ENCODE data around the gene EDIL3.

EDIL3 gene

DNA sequence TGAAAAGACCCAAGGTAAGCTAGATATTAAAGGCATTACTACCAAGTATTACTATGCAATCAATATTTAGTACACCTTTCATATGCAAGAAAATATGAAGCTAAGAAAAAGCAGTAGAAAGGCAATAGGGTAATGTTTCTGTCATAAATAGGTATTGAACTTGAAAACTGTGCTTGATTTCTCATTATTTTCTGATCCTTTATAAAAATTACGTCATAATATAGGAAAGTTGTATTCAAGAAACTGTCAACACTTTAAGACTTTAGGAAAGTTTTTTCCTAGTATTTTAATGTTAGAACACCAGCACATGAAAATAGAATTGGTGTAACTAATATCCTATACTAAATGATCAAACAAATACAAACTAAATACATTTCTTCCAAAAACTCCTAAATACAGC lies 133.2 kb downstream of the EDIL3 start:
- Histone ChIP-seq H3K9ac (ENCODE audit: low read length) (no peak overlapping the region), H3K4me1 (ENCODE audit: control insufficient read depth, low read depth, low read length) (no peaks in the 10 kb centered on the region), H3K27me3 (ENCODE audit: control insufficient read depth, insufficient read depth, low read length) (no peaks in the 10 kb centered on the region), H3K27ac (ENCODE audit: low read length) (no peak overlapping the region), H3K36me3 (ENCODE audit: control insufficient read depth, low read depth, low read length) (no peaks in the 10 kb centered on the region), H3K4me3 (ENCODE audit: low read length) (no peak overlapping the region), H3K9me3 (ENCODE audit: control insufficient read depth, low read depth, low read length) (no peaks in the 10 kb centered on the region)

DNA sequence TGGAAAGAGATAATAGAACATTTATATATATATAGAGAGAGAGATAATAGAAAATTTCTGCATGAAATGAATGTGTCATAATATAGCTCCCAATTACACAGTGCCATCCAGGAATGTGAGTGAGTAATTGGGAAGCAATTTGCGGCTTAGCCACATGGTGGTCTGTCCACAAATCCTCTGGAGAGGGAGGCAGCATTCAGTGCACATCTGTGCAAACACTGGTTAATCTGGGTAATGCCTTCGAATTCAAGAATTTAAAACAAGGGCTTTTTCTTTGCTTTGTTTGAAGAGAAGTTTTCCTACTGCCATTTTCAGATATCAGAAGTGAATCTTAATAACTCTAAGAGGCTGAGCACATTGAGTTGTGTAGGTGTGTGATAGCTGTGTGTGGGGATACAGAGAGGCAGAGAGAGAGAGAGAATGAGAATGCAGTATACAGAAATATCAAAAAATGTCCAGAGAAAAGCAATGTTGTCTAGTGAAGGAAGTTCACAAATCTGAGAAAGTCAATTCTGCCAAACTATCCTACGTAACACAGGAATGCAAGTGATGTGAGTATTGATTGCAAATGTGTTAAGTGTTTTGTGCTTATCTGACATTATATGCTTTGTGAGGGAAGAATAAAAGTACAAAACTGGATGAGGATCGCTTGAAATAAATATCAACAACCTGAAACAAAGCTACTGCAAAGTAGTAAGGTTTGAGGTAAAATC lies 134.6 kb downstream of the EDIL3 start:
- no peaks in the 10 kb centered on the region for H3K36me3 ChIP-seq (ENCODE audit: control insufficient read depth, low read depth, low read length)
- H3K27ac ChIP-seq (ENCODE audit: low read length) = no peak overlapping the region
- no peak overlapping the region for H3K9ac ChIP-seq (ENCODE audit: low read length)
- H3K27me3 ChIP-seq (ENCODE audit: control insufficient read depth, insufficient read depth, low read length) = no peaks in the 10 kb centered on the region
- no peak overlapping the region for H3K4me3 ChIP-seq (ENCODE audit: low read length)
- no peaks in the 10 kb centered on the region for H3K9me3 ChIP-seq (ENCODE audit: control insufficient read depth, low read depth, low read length)
- H3K4me1 ChIP-seq (ENCODE audit: control insufficient read depth, low read depth, low read length) = no peaks in the 10 kb centered on the region

DNA sequence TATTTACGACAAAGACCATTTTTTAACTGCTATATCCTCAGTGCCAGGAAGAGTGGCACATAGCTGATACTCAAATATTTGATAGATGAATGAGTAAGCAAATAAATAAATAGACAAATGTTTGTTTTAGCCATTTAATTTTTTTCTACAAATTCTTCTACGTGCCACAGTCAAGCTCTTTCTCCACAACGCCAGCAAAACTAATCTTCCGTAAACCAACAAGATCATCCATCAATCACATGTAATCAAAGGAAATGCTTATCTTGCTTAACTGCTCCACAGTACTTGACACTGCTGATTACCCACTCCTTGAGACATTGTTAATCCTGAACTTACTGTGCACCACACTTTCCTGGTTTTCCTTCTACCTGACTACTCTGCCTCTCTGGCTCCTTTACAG lies 136.7 kb downstream of the EDIL3 start:
- Histone ChIP-seq H3K27ac (ENCODE audit: low read length) (no peak overlapping the region), H3K4me3 (ENCODE audit: low read length) (no peak overlapping the region), H3K9ac (ENCODE audit: low read length) (no peak overlapping the region), H3K27me3 (ENCODE audit: control insufficient read depth, insufficient read depth, low read length) (no peaks in the 10 kb centered on the region), H3K36me3 (ENCODE audit: control insufficient read depth, low read depth, low read length) (no peaks in the 10 kb centered on the region), H3K9me3 (ENCODE audit: control insufficient read depth, low read depth, low read length) (no peaks in the 10 kb centered on the region), H3K4me1 (ENCODE audit: control insufficient read depth, low read depth, low read length) (no peaks in the 10 kb centered on the region)

DNA sequence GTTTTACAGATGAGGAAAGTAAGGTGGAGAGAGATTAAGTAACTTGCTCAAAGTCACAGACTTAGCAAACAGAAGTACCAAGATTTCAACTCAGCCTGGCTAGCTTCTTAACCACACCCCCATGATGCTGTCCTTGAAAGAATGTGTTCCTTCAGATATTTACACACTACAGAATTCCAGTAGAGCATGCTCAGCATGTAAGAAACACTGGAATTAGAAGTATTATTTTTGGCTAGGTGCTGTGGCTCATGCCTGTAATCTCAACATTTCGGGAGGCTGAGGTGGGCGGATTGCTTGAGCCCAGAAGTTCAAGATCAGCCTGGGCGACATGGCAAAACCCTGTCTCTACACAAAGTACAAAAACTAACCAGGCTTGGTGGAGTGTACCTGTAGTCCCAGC lies 142.4 kb downstream of the EDIL3 start:
- H3K9me3 ChIP-seq (ENCODE audit: control insufficient read depth, low read depth, low read length) = no peaks in the 10 kb centered on the region
- no peak overlapping the region for H3K27ac ChIP-seq (ENCODE audit: low read length)
- H3K9ac ChIP-seq (ENCODE audit: low read length) = no peak overlapping the region
- no peak overlapping the region for H3K4me3 ChIP-seq (ENCODE audit: low read length)
- H3K27me3 ChIP-seq (ENCODE audit: control insufficient read depth, insufficient read depth, low read length) = no peaks in the 10 kb centered on the region
- H3K4me1 ChIP-seq (ENCODE audit: control insufficient read depth, low read depth, low read length) = no peaks in the 10 kb centered on the region
- H3K36me3 ChIP-seq (ENCODE audit: control insufficient read depth, low read depth, low read length) = no peaks in the 10 kb centered on the region

DNA sequence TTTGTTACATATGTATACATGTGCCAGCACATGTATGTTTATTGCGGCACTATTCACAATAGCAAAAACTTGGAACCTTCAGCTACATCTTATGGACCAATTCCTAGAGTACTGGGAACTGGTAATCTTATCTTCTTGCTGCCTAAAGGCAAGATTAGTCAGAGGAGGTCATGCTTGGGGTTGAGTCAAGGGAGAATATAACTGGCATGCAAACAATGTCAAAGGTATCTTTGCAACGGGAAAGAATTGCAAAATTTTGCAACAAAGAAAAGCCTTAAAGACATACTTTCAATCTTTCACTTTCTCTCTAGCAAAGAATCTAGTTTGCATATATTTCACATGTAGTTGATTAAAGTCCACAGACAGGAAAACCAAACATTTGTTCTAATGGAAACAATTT lies 145.2 kb downstream of the EDIL3 start:
- Histone ChIP-seq H3K36me3 (ENCODE audit: control insufficient read depth, low read depth, low read length) (no peaks in the 10 kb centered on the region), H3K4me1 (ENCODE audit: control insufficient read depth, low read depth, low read length) (no peaks in the 10 kb centered on the region), H3K27ac (ENCODE audit: low read length) (no peak overlapping the region), H3K9ac (ENCODE audit: low read length) (no peak overlapping the region), H3K27me3 (ENCODE audit: control insufficient read depth, insufficient read depth, low read length) (no peaks in the 10 kb centered on the region), H3K9me3 (ENCODE audit: control insufficient read depth, low read depth, low read length) (no peaks in the 10 kb centered on the region), H3K4me3 (ENCODE audit: low read length) (no peak overlapping the region)

DNA sequence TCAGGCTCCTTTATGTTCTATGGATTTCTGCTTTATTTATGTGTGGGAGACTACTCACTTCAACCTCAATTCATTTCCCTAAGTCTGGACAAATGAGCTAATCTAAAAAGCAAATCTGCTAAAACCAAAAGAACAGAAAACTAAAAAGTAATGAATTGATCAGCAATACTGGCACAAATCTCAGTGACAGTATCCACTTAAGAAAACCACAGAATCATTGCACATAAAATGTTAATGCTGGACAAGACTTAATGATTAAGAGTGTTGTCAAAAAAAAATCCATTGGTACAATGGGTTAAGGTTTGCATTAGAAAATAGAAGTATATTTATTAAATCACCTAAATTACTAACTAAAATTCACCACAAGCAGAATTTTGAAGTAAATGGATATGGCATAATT lies 147.6 kb downstream of the EDIL3 start:
- no peak overlapping the region for H3K4me3 ChIP-seq (ENCODE audit: low read length)
- H3K4me1 ChIP-seq (ENCODE audit: control insufficient read depth, low read depth, low read length) = no peaks in the 10 kb centered on the region
- no peak overlapping the region for H3K27ac ChIP-seq (ENCODE audit: low read length)
- H3K27me3 ChIP-seq (ENCODE audit: control insufficient read depth, insufficient read depth, low read length) = no peaks in the 10 kb centered on the region
- H3K36me3 ChIP-seq (ENCODE audit: control insufficient read depth, low read depth, low read length) = no peaks in the 10 kb centered on the region
- no peaks in the 10 kb centered on the region for H3K9me3 ChIP-seq (ENCODE audit: control insufficient read depth, low read depth, low read length)
- H3K9ac ChIP-seq (ENCODE audit: low read length) = no peak overlapping the region

DNA sequence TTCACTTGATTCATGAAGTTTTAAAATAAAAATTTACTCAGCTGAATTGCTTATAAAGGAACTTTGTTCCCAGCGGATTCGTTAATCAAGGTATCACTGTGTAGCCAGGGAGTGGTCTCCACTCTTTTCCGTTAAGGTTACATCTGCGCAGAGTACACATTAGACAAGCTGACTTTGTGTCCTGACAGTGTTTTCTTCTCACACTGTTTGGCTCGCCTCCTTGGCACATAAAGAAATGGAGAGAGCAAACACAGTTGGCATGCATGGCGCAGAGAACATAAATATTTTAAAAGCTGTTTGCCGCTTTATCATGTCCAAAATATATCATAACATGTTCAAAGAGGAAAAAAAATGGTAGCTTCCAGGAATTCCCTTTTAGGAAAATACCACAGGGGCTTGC lies 153.2 kb downstream of the EDIL3 start:
- H3K36me3 ChIP-seq (ENCODE audit: control insufficient read depth, low read depth, low read length) = no peaks in the 10 kb centered on the region
- H3K9ac ChIP-seq (ENCODE audit: low read length) = no peak overlapping the region
- no peak overlapping the region for H3K4me3 ChIP-seq (ENCODE audit: low read length)
- H3K27ac ChIP-seq (ENCODE audit: low read length) = no peak overlapping the region
- H3K4me1 ChIP-seq (ENCODE audit: control insufficient read depth, low read depth, low read length) = no peaks in the 10 kb centered on the region
- H3K9me3 ChIP-seq (ENCODE audit: control insufficient read depth, low read depth, low read length) = no peaks in the 10 kb centered on the region
- H3K27me3 ChIP-seq (ENCODE audit: control insufficient read depth, insufficient read depth, low read length) = no peaks in the 10 kb centered on the region

DNA sequence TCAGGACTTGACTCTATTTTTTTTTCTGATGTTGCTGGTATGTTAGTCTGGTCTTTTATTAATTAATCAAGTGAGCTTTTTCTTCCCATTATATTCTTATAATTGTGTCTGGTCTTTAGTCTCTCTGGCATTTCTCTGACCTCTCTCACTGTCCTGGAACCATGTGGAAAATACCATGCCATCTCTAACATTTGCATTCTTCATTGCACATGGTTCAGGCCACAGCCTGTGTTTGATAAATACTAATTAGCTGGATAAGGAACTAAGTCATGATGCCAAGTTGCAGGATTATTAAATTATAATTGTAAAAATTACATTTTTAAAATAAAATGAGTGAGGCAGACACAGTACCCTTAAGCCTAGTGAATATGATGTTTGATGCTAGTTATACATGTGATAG lies 155.6 kb downstream of the EDIL3 start:
- Histone ChIP-seq H3K36me3 (ENCODE audit: control insufficient read depth, low read depth, low read length) (no peaks in the 10 kb centered on the region), H3K9me3 (ENCODE audit: control insufficient read depth, low read depth, low read length) (no peaks in the 10 kb centered on the region), H3K27ac (ENCODE audit: low read length) (no peak overlapping the region), H3K9ac (ENCODE audit: low read length) (no peak overlapping the region), H3K4me3 (ENCODE audit: low read length) (no peak overlapping the region), H3K27me3 (ENCODE audit: control insufficient read depth, insufficient read depth, low read length) (no peaks in the 10 kb centered on the region), H3K4me1 (ENCODE audit: control insufficient read depth, low read depth, low read length) (no peaks in the 10 kb centered on the region)

DNA sequence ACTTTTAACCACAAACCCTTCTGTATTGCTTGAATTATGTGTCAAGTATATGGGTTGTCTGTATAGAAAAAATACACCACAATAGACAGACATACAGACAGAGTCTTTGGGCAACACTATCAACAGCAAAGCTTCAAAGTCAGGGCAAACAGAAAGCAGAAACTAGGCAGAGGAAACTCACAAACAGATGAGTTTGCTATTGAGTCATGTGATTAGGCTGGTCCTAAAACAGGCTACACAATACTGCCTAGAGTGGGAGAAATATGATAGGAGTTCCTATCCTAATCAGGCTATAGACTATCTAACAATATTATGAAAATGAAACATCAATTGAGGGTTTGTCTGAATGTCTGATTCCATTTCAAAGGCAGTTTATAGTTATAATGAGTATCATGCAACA lies 156.4 kb downstream of the EDIL3 start:
- no peak overlapping the region for H3K4me3 ChIP-seq (ENCODE audit: low read length)
- H3K27me3 ChIP-seq (ENCODE audit: control insufficient read depth, insufficient read depth, low read length) = no peaks in the 10 kb centered on the region
- H3K9ac ChIP-seq (ENCODE audit: low read length) = no peak overlapping the region
- no peaks in the 10 kb centered on the region for H3K4me1 ChIP-seq (ENCODE audit: control insufficient read depth, low read depth, low read length)
- H3K27ac ChIP-seq (ENCODE audit: low read length) = no peak overlapping the region
- no peaks in the 10 kb centered on the region for H3K9me3 ChIP-seq (ENCODE audit: control insufficient read depth, low read depth, low read length)
- H3K36me3 ChIP-seq (ENCODE audit: control insufficient read depth, low read depth, low read length) = no peaks in the 10 kb centered on the region

DNA sequence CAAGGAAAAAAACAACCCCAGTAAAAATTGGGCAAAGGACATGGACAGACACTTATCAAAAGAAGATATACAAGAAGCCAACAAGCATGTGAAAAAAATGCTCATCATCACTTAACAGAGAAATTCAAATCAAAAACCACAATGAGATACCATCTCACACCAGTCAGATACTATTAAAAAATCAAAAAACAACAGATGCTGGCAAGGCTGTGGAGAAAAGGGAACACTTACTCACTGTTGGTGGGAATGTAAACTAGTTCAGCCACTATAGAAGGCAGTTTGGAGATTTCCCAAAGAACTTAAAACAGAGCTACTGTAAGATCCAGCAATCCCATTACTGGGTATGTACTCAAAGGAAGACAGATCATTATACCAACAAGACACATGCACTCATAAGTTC lies 157.4 kb downstream of the EDIL3 start:
- no peak overlapping the region for H3K4me3 ChIP-seq (ENCODE audit: low read length)
- no peak overlapping the region for H3K27ac ChIP-seq (ENCODE audit: low read length)
- H3K4me1 ChIP-seq (ENCODE audit: control insufficient read depth, low read depth, low read length) = no peaks in the 10 kb centered on the region
- H3K27me3 ChIP-seq (ENCODE audit: control insufficient read depth, insufficient read depth, low read length) = no peaks in the 10 kb centered on the region
- no peaks in the 10 kb centered on the region for H3K9me3 ChIP-seq (ENCODE audit: control insufficient read depth, low read depth, low read length)
- H3K9ac ChIP-seq (ENCODE audit: low read length) = no peak overlapping the region
- no peaks in the 10 kb centered on the region for H3K36me3 ChIP-seq (ENCODE audit: control insufficient read depth, low read depth, low read length)

DNA sequence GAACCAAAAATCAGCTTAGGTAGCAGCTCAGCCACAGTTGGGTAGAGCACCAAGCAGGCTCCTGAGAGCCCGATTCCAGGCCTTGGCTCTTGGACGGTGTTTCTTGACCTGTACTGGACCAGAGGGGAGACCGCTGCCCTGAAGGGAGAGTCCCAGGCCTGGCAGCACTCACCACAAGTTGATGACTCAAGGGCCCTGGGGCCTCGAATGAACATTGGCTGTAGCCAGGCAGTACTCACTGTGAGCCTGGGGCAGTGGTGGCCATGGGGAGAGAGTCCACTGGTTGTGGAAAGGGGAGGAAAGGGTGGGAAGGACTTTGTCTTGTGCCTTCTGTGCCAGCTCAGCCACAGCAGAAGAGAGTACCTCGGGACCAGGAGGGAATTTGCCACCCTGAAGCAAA lies 166.1 kb downstream of the EDIL3 start:
- no peak overlapping the region for H3K4me3 ChIP-seq (ENCODE audit: low read length)
- no peak overlapping the region for H3K9ac ChIP-seq (ENCODE audit: low read length)
- H3K36me3 ChIP-seq (ENCODE audit: control insufficient read depth, low read depth, low read length) = no peaks in the 10 kb centered on the region
- no peaks in the 10 kb centered on the region for H3K4me1 ChIP-seq (ENCODE audit: control insufficient read depth, low read depth, low read length)
- H3K27me3 ChIP-seq (ENCODE audit: control insufficient read depth, insufficient read depth, low read length) = no peaks in the 10 kb centered on the region
- no peaks in the 10 kb centered on the region for H3K9me3 ChIP-seq (ENCODE audit: control insufficient read depth, low read depth, low read length)
- H3K27ac ChIP-seq (ENCODE audit: low read length) = no peak overlapping the region

DNA sequence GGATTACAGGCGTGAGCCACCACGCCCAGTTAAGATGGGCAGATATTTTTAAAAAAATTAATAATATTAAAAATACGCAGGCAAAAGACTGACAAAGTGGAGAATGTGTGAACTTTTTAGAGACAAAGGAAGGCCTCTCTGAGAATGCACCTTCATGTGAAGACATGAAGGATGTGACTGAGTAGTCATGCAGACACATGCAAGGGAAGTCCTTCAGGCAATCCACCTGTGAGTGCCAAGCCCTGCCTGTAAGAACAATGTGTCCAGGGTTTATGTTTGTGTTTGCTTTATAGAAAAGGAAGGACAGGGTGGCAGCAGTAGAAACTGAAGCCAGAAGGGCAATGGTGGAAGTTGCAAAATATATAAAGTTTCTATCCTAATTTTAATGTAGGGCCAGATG lies 169.2 kb downstream of the EDIL3 start:
- no peaks in the 10 kb centered on the region for H3K4me1 ChIP-seq (ENCODE audit: control insufficient read depth, low read depth, low read length)

More for the DNA sequence above, 169.2 kb downstream of the EDIL3 start:
- H3K27me3 ChIP-seq (ENCODE audit: control insufficient read depth, insufficient read depth, low read length) = no peaks in the 10 kb centered on the region
- no peaks in the 10 kb centered on the region for H3K9me3 ChIP-seq (ENCODE audit: control insufficient read depth, low read depth, low read length)
- no peak overlapping the region for H3K9ac ChIP-seq (ENCODE audit: low read length)
- H3K4me3 ChIP-seq (ENCODE audit: low read length) = no peak overlapping the region
- no peaks in the 10 kb centered on the region for H3K36me3 ChIP-seq (ENCODE audit: control insufficient read depth, low read depth, low read length)
- no peak overlapping the region for H3K27ac ChIP-seq (ENCODE audit: low read length)

Data from iPS-18a (cell line).